K562 (cell line): Measurements from ENCODE around the gene TACC3. TPM values are rescaled to one million over a fixed set of nuclear protein-coding genes. Genes with fewer than 3 reads are reported as not detected.

Experiments used
- ATAC-seq: fragments of 200-7000 bp; cut with Tn5 transposase; 3 replicates; pipeline ENCODE4 v1.9.1; 2020; ENCODE audit warnings: moderate library complexity
- BruUV-seq: library from RNA; stranded (reverse); fragments of 400-500 nt; replicated peaks from 2 replicates; lab custom pipeline; 2021; lab: Mats Ljungman, UMichigan
- CTCF ChIA-PET: fragments of 300-600 bp; formaldehyde crosslinking; extraction: SDS; loops from one replicate; lab custom pipeline; 2021; ENCODE audit warnings: low intra/inter-chr PET ratio; lab: Yijun Ruan, JAX
- POLR2A ChIA-PET: fragments of 300-600, 350-650 bp; sonication (Branson Sonifier 250); formaldehyde crosslinking; extraction: SDS; loops from one replicate; lab custom pipeline; 2021; ENCODE audit warnings: antibody characterized with exemption, inconsistent platforms; lab: Yijun Ruan, JAX
- DNase-seq, 4 experiments: peaks; one replicate each; pipeline versions ENCODE4 v3.0.0 to v3.0.0-alpha.2; 2011 to 2018; ENCODE audit warnings: low spot score in 3 of 4, mixed read lengths in 3 of 4; ENCODE audit errors: extremely low read depth in 1 of 4
- FAIRE-seq: peaks from 2 replicates; lab custom pipeline; 2011; peaks lifted over from hg19 to GRCh38; lab: Jason Lieb, UNC
- H2AFZ ChIP-seq: 2 replicates; pipeline ENCODE4 v1.6.0; 2011; ENCODE audit warnings: low read depth, low read length, control low read depth, inconsistent platforms
- H3K27ac ChIP-seq: fragments of 200-600 bp; 3 replicates; pipeline ENCODE4 v1.8.0; 2011; ENCODE audit warnings: low read depth, mild to moderate bottlenecking, control low read depth, inconsistent platforms, low read length, moderate library complexity, mixed read lengths; ENCODE audit errors: extremely low read depth
- H3K27me3 ChIP-seq, 2 experiments: fragments of 300-600 bp in 1 of 2; 2 replicates in 1 of 2; 3 replicates in 1 of 2; pipeline versions ENCODE4 v1.6.0 to v1.8.0; 2011; ENCODE audit warnings: inconsistent platforms in 2 of 2, low read length in 2 of 2, mild to moderate bottlenecking in 1 of 2, mixed read lengths in 1 of 2, moderate library complexity in 1 of 2; ENCODE audit not compliant: control insufficient read depth in 2 of 2, insufficient read depth in 2 of 2
- H3K36me3 ChIP-seq: fragments of 300-600 bp; 3 replicates; pipeline ENCODE4 v1.8.0; 2011; ENCODE audit warnings: mild to moderate bottlenecking, low read length, inconsistent platforms; ENCODE audit not compliant: control insufficient read depth, insufficient read depth
- H3K4me1 ChIP-seq, 2 experiments: fragments of 200-600 bp in 1 of 2; replicated peaks in 1 of 2; 2 replicates in 1 of 2; 3 replicates in 1 of 2; pipeline versions ENCODE4 v1.5.1 to v1.8.0; 2011; ENCODE audit warnings: inconsistent platforms in 2 of 2, low read length in 2 of 2, mild to moderate bottlenecking in 1 of 2, mixed read lengths in 1 of 2, moderate library complexity in 1 of 2; ENCODE audit not compliant: control insufficient read depth in 2 of 2, insufficient read depth in 2 of 2
- H3K4me2 ChIP-seq: 2 replicates; pipeline ENCODE4 v1.6.1; 2011; ENCODE audit warnings: low read length, control low read depth, inconsistent platforms, mixed read lengths; ENCODE audit not compliant: insufficient read depth
- H3K4me3 ChIP-seq: fragments of 200-600 bp; sonication (generic), shearing (Covaris generic); 2 replicates; pipeline ENCODE4 v1.5.1; 2016; ENCODE audit warnings: control low read depth, inconsistent platforms
- H3K79me2 ChIP-seq: fragments of 200-600 bp; 3 replicates; pipeline ENCODE4 v1.8.0; 2011; ENCODE audit warnings: low read length, inconsistent platforms; ENCODE audit not compliant: control insufficient read depth, insufficient read depth
- H3K9ac ChIP-seq, 2 experiments: 2 replicates each; pipeline versions ENCODE4 v1.6.0 to v1.6.1; 2011; ENCODE audit warnings: low read depth in 2 of 2, low read length in 2 of 2, control low read depth in 1 of 2, inconsistent platforms in 1 of 2, mild to moderate bottlenecking in 1 of 2, mixed read lengths in 1 of 2; ENCODE audit not compliant: insufficient read depth in 1 of 2
- H3K9me1 ChIP-seq: one replicate; pipeline ENCODE4 v1.6.0; 2011; ENCODE audit warnings: inconsistent platforms, mild to moderate bottlenecking, low read length, moderate library complexity; ENCODE audit not compliant: control insufficient read depth, insufficient read depth
- H3K9me3 ChIP-seq: replicated peaks from 2 replicates; pipeline ENCODE4 v1.5.1; 2011; ENCODE audit warnings: low read depth, low read length, inconsistent platforms; ENCODE audit not compliant: control insufficient read depth, insufficient read depth
- H4K20me1 ChIP-seq: replicated peaks from 2 replicates; pipeline ENCODE4 v1.6.1; 2011; ENCODE audit warnings: low read length, inconsistent platforms, mixed read lengths; ENCODE audit not compliant: control insufficient read depth, insufficient read depth
- CBX5 ChIP-seq: IDR thresholded peaks from 2 replicates; pipeline ENCODE4 v1.6.1; 2014; ENCODE audit warnings: low read depth, borderline replicate concordance
- CHD1 ChIP-seq: fragments of 200-600 bp; sonication (generic); IDR thresholded peaks from one replicate; pipeline ENCODE4 v1.6.1; 2012; ENCODE audit warnings: mild to moderate bottlenecking, moderate library complexity, low read length, inconsistent platforms
- CREM ChIP-seq: IDR thresholded peaks from 2 replicates; pipeline ENCODE4 v1.6.1; 2014; ENCODE audit warnings: antibody characterized with exemption, low read depth
- CTBP1 ChIP-seq: fragments of 450-650 bp; IDR thresholded peaks from 2 replicates; pipeline ENCODE4 v1.6.1; 2016; ENCODE audit warnings: borderline replicate concordance
- ESRRB ChIP-seq: fragments of 250-450 bp; sonication (Bioruptor Pico); IDR thresholded peaks from 2 replicates; pipeline ENCODE4 v1.5.0; 2020; ENCODE audit warnings: mild to moderate bottlenecking, moderate library complexity, borderline replicate concordance
- HMGN3 ChIP-seq: IDR thresholded peaks from 2 replicates; pipeline ENCODE4 v1.6.1; 2011; ENCODE audit warnings: borderline replicate concordance, low read depth, mild to moderate bottlenecking, mixed read lengths, low read length; ENCODE audit not compliant: insufficient read length; ENCODE audit errors: extremely low read depth
- JUND ChIP-seq, 2 experiments: IDR thresholded peaks; 2 replicates in 1 of 2; 3 replicates in 1 of 2; pipeline ENCODE4 v1.6.1; 2011; ENCODE audit warnings: borderline replicate concordance in 2 of 2, low read depth in 2 of 2, low read length in 2 of 2, improper control_type of control experiment in 1 of 2, missing biosample characterization in 1 of 2, missing genetic modification characterization in 1 of 2, missing genetic modification reagents in 1 of 2
- MYBL2 ChIP-seq, 2 experiments: fragments of 450-650 bp in 1 of 2; sonication (generic) in 1 of 2; formaldehyde crosslinking in 1 of 2; IDR thresholded peaks; 2 replicates each; pipeline versions ENCODE4 v1.6.1 to v1.8.1; 2017 to 2022; ENCODE audit warnings: borderline replicate concordance in 1 of 2, inconsistent platforms in 1 of 2, low read depth in 1 of 2, mild to moderate bottlenecking in 1 of 2, missing genetic modification reagents in 1 of 2, moderate library complexity in 1 of 2
- NFATC3 ChIP-seq: fragments of 450-650 bp; IDR thresholded peaks from 2 replicates; pipeline ENCODE4 v1.6.1; 2017; ENCODE audit warnings: mild to moderate bottlenecking
- RBM15 ChIP-seq: fragments of 200-400 bp; formaldehyde crosslinking; IDR thresholded peaks from 2 replicates; pipeline ENCODE4 v1.6.1; 2018; ENCODE audit warnings: mild to moderate bottlenecking, low read length, moderate library complexity; ENCODE audit not compliant: insufficient read depth
- TAL1 ChIP-seq: fragments of 450-650 bp; IDR thresholded peaks from 2 replicates; pipeline ENCODE4 v1.6.1; 2016; ENCODE audit warnings: mild to moderate bottlenecking
- ZNF583 ChIP-seq: fragments of 250-450 bp; sonication (Bioruptor Pico); IDR thresholded peaks from 2 replicates; pipeline ENCODE4 v1.4.0; 2020
- WGBS: fragments of 100-300 bp; shearing (Covaris generic); methylation state at CpG from one replicate; pipeline ENCODE4 v1.1.6; 2016; ENCODE audit warnings: low coverage, mixed read lengths; ENCODE audit not compliant: insufficient coverage; ENCODE audit errors: missing lambda C conversion rate; 5-methylcytosine and 5-hydroxymethylcytosine counted together
- in situ Hi-C: fragments of 300-500 bp; cut with MboI; formaldehyde crosslinking; loops from 4 replicates; pipeline ENCODE4 v1.15.0; 2018; ENCODE audit warnings: inconsistent platforms, mixed read lengths
- intact Hi-C: fragments of 100-400 bp; cut with micrococcal nuclease; formaldehyde crosslinking; loops from 2 replicates; pipeline ENCODE4 v1.14.2; 2022
- polyA plus RNA-seq, 8 experiments: library from polyadenylated mRNA; depleted of rRNA in 4 of 8; stranded (reverse) in 5 of 8; unstranded in 3 of 8; fragments of >200 nt; fragmentation: Nextera tagmentation in 2 of 8; fragmentation: Illumina TruSeq in 1 of 8; extraction: Ambion mirVana in 2 of 8; extraction: Trizol in 1 of 8; gene quantifications; 2 replicates each; pipeline versions ENCODE4 v1.2.1 to v1.2.3, GENCODE V29; 2011 to 2014; ENCODE audit warnings: inconsistent platforms in 1 of 8, missing spikeins in 1 of 8
- total RNA-seq, 7 experiments: library from RNA; depleted of rRNA in 6 of 7; stranded (reverse); fragments of >200 nt in 6 of 7; fragmentation: Illumina TruSeq in 2 of 7; extraction: Trizol in 2 of 7; gene quantifications; 2 replicates each; pipeline versions ENCODE4 v1.2.1 to v1.2.3, GENCODE V29; 2011 to 2021; ENCODE audit warnings: low replicate concordance in 1 of 7
- TF ChIP-seq, protein P1 (sequence below): sonication (generic); formaldehyde crosslinking; IDR thresholded peaks from 2 replicates; pipeline ENCODE4 v1.8.0; 2022; ENCODE audit warnings: missing genetic modification reagents, mild to moderate bottlenecking, moderate library complexity, borderline replicate concordance
- TF ChIP-seq, protein P2 (sequence below): fragments of 450-650 bp; IDR thresholded peaks from 2 replicates; pipeline ENCODE4 v1.6.1; 2016; ENCODE audit warnings: mild to moderate bottlenecking
- TF ChIP-seq, protein P3 (sequence below): fragments of 200-800 bp; sonication (Bioruptor generic); IDR thresholded peaks from 2 replicates; pipeline ENCODE4 v1.6.1; 2017; ENCODE audit warnings: missing genetic modification characterization, missing compliant biosample characterization

Gene TACC3
- total and polyA plus RNA-seq, 9 of the 15 experiments (the other 6 are each of a cell fraction or from before 2014, with no cell fraction given): 1.9 to 122 (median 55.6) TPM

DNA sequence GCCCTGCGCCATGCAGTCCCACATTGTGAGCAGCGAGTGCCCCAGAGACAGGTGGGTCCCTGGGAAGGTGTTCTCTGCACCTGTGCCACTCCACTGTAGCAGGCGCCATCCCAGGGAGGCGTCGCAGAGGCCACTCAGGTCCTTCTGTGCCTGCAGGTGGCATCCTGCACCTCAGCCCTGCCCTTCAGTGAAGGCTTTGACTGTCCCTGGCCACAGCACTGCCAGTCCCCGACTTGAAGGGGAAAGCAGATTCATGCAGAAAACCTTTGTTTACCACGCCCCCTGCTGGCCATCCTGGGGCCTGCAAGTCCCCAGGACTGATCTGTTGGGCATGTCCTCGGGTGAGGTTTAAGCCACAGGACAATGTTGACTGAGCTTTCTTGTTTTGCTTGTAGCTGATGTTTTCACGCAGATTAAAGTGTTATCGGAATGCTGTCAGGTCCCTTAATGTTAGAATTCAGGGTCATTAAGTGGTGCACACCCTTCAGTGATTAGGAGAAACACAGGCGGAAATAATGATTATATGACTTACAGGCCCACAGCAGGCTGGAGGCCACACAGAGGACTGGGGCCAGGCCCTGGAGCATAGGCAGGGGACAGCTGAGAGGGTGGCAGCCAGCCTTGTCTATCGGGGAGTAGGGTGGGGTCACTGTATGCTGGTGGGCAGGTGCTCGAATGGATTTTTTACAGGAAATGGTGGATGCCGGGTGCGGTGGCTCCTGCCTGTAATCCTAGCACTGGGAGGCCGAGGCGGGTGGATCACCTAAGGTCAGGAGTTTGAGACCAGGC, 5.0 kb downstream of the TACC3 start:
- POLR2A ChIA-PET: interaction anchor here (0.6 to 0.8 kb wide), 2 partner anchors 11 to 15 kb away, joined by 3 read pairs; partner anchors contain the start of gene SLBP
- H3K4me1 ChIP-seq: peaks cover 10 to 48% of the 10 kb centered on the region in 2 experiments; a peak in 4 of 5 replicates
- peak; percentile 96 for FAIRE-seq
- CTCF ChIA-PET: interaction anchor here (0.6 to 2.2 kb wide), 7 partner anchors 34 to 374 kb away, joined by 3 to 20 read pairs (median 4); no protein-coding TSS in a partner anchor
- no peaks in the 10 kb centered on the region for H3K9me3 ChIP-seq
- peak; percentile 72 for ATAC-seq
- H3K27ac ChIP-seq: no peak overlapping the region
- H3K36me3 ChIP-seq: peaks cover 84% of the 10 kb centered on the region
- H3K4me2 ChIP-seq: no peak overlapping the region
- H3K4me3 ChIP-seq: no peak overlapping the region
- no TSS peak for BruUV-seq
- no peak overlapping the region for H2AFZ ChIP-seq
- peak; percentile 54 to 91 (median 66) for DNase-seq
- WGBS: 57% methylated on average over 15 of the region's 17 CpGs
- in situ Hi-C loops (no loop called here), intact Hi-C loops (loop anchor here (1.0 to 10.0 kb wide), 3 partner anchors 33 to 372 kb away; no protein-coding TSS in a partner anchor)
- peaks cover 23% of the 10 kb centered on the region for H4K20me1 ChIP-seq
- peak overlapping the region in 1 of 2 experiments; percentile 71; a peak in 2 of 4 replicates for H3K9ac ChIP-seq
- no peaks in the 10 kb centered on the region for H3K27me3 ChIP-seq
- H3K9me1 ChIP-seq: no peaks in the 10 kb centered on the region
- peaks cover 87% of the 10 kb centered on the region for H3K79me2 ChIP-seq
- TF ChIP-seq, protein P1, sequence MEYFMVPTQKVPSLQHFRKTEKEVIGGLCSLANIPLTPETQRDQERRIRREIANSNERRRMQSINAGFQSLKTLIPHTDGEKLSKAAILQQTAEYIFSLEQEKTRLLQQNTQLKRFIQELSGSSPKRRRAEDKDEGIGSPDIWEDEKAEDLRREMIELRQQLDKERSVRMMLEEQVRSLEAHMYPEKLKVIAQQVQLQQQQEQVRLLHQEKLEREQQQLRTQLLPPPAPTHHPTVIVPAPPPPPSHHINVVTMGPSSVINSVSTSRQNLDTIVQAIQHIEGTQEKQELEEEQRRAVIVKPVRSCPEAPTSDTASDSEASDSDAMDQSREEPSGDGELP (CRISPR knock-in tag): 0 out of 2 replicates have a peak, but pooled peaks have one; percentile 31
- TF ChIP-seq CBX5: no peak
- no peak for TF ChIP-seq RBM15
- 0 out of 2 replicates have a peak, but pooled peaks have one; percentile 11 for TF ChIP-seq JUND (IDR thresholded peaks at IDR 0.05; ENCODE audit: borderline replicate concordance, low read depth, low read length)
- TF ChIP-seq JUND (tag; IDR thresholded peaks at IDR 0.05; ENCODE audit: borderline replicate concordance, low read depth, low read length): no peak
- no peak for TF ChIP-seq ZNF583 (CRISPR knock-in tag)
- peak; percentile 45; the same call in 1 of the 2 replicates for TF ChIP-seq CTBP1
- TF ChIP-seq, protein P2, sequence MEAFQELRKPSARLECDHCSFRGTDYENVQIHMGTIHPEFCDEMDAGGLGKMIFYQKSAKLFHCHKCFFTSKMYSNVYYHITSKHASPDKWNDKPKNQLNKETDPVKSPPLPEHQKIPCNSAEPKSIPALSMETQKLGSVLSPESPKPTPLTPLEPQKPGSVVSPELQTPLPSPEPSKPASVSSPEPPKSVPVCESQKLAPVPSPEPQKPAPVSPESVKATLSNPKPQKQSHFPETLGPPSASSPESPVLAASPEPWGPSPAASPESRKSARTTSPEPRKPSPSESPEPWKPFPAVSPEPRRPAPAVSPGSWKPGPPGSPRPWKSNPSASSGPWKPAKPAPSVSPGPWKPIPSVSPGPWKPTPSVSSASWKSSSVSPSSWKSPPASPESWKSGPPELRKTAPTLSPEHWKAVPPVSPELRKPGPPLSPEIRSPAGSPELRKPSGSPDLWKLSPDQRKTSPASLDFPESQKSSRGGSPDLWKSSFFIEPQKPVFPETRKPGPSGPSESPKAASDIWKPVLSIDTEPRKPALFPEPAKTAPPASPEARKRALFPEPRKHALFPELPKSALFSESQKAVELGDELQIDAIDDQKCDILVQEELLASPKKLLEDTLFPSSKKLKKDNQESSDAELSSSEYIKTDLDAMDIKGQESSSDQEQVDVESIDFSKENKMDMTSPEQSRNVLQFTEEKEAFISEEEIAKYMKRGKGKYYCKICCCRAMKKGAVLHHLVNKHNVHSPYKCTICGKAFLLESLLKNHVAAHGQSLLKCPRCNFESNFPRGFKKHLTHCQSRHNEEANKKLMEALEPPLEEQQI: no peak
- TF ChIP-seq, protein P3, sequence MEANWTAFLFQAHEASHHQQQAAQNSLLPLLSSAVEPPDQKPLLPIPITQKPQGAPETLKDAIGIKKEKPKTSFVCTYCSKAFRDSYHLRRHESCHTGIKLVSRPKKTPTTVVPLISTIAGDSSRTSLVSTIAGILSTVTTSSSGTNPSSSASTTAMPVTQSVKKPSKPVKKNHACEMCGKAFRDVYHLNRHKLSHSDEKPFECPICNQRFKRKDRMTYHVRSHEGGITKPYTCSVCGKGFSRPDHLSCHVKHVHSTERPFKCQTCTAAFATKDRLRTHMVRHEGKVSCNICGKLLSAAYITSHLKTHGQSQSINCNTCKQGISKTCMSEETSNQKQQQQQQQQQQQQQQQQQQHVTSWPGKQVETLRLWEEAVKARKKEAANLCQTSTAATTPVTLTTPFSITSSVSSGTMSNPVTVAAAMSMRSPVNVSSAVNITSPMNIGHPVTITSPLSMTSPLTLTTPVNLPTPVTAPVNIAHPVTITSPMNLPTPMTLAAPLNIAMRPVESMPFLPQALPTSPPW: no peak
- no peak for TF ChIP-seq TAL1
- TF ChIP-seq ESRRB (CRISPR knock-in tag): no peak
- no peak for TF ChIP-seq MYBL2 (IDR thresholded peaks at IDR 0.05; ENCODE audit: low read depth)
- no peak for TF ChIP-seq MYBL2 (CRISPR knock-in tag; IDR thresholded peaks at IDR 0.05; ENCODE audit: borderline replicate concordance)
- TF ChIP-seq HMGN3: no peak
- TF ChIP-seq CHD1: no peak
- 0 out of 2 replicates have a peak, but pooled peaks have one; percentile 19 for TF ChIP-seq CREM
- no peak for TF ChIP-seq NFATC3
